NK-92 (cell line): ENCODE data around the gene LRRK2.

Experiments
- DNase-seq: peaks from one replicate; lab custom pipeline; 2025; ENCODE audit not compliant: unreplicated experiment; lab: John Stamatoyannopoulos, UW

LRRK2 gene

GRCh38 chr12:40390980-40391379 lies 166.2 kb downstream of the LRRK2 start:
- DNase-seq = no peak

DNA sequence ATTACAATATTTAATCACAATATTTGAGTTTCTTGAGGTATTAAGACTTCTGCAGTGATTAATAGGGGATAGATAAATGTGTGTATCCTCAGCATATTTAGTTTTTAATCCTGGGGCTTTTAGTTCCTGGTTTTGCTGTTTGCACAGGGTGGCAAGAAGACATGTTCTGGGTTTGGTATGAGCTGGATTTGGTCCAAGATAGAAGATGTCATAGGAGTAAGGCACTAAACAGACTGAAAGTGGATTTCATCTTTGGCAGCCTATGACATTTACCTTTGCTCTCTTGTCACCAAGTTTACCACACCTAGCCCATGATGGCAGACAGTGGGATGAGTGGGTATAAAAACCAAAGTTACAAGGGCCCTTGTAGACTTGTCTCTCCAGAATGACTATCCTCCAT lies 168.2 kb downstream of the LRRK2 start:
- DNase-seq = no peak

DNA sequence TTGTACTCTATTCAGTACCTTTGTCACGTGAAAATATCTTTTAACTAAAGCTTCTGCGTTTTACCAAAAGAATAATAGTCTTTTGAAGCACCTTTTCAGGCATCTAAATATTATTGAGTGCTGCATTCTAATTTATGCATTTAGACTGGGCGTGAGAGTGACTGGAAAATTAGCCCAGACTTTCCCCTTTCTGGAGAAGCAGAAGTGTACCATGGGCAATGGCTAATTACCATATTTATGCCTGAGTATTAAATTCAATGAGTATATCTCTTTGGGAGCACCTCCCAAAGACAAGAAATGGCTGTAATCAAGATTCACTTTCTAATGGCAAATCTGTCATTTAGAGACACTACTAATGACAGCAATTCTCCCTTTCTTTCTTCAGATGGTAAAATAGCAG lies 174.9 kb downstream of the LRRK2 start:
- no peak for DNase-seq

DNA sequence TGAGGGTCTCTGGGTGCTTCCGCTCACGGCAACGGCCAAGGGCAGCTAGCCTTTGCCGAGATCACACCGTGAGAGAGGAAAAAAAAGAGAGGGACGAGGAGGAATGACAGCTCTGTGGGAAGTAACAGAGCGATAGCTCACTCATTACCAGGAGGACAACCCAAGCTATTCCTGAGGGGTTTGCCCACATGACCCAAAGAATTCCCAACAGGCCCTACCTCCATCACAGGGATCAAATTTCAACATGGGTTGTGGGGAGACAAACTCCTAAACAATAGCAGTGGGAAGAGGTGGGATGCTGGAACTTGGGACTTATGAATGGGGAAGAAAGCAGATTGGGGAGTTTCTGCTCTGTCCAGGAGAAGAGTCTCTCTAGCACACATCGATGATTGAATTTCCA lies 180.6 kb downstream of the LRRK2 start:
- no peak for DNase-seq
